Right atrium auricular region (tissue), 2 donors: Measurements from ENCODE around the gene MMS19. TPM values are rescaled to one million over a fixed set of nuclear protein-coding genes. Genes with fewer than 3 reads are reported as not detected.

Experiments used
- DNase-seq: peaks from one replicate; pipeline ENCODE4 v3.0.0-alpha.2; 2019; ENCODE audit warnings: low spot score
- H3K27ac ChIP-seq, 2 donors: fragments of 200-600 bp; sonication (generic); 1 replicate in 1 of 2; 2 replicates in 1 of 2; pipeline ENCODE4 v1.5.1; 2016 to 2019
- H3K27me3 ChIP-seq, 2 donors: fragments of 200-600 bp; sonication (generic); one replicate each; pipeline versions ENCODE4 v1.5.1 to v1.6.0; 2017 to 2019
- H3K36me3 ChIP-seq: fragments of 200-600 bp; sonication (generic); one replicate; pipeline ENCODE4 v1.5.1; 2016
- H3K4me1 ChIP-seq, 2 donors: fragments of 200-600 bp; sonication (generic); one replicate each; pipeline versions ENCODE4 v1.5.1 to v1.6.0; 2017 to 2019
- H3K4me3 ChIP-seq, 2 donors: fragments of 200-600 bp; sonication (generic); 1 replicate in 1 of 2; 2 replicates in 1 of 2; pipeline ENCODE4 v1.5.1; 2017 to 2019; ENCODE audit warnings: mild to moderate bottlenecking in 1 of 2, moderate library complexity in 1 of 2
- H3K9me3 ChIP-seq, 2 donors: fragments of 200-600 bp; sonication (generic); one replicate each; pipeline ENCODE4 v1.5.1; 2019
- CTCF ChIP-seq, 2 donors: fragments of 200-600 bp; sonication (generic); IDR thresholded peaks; one replicate each; pipeline ENCODE4 v1.5.1; 2019; ENCODE audit warnings: antibody characterized with exemption in 2 of 2
- total RNA-seq, 2 donors: library from RNA; depleted of rRNA; stranded (reverse); fragments of >200 nt; gene quantifications; one replicate each; pipeline ENCODE4 v1.1.0, GENCODE V29; 2016

The MMS19 gene
- total RNA-seq, 2 donors from 2014 or later, result 48.0 to 51.8 TPM

- H3K4me3 ChIP-seq, result no peak overlapping the region
- no peaks in the 10 kb centered on the region for H3K9me3 ChIP-seq
- H3K4me1 ChIP-seq, result peaks cover 0 to 65% of the 10 kb centered on the region in 2 donors
- TF ChIP-seq CTCF (IDR thresholded peaks at IDR 0.05), result no peak
- DNase-seq, result peak; percentile 94
- H3K27ac ChIP-seq, result peak overlapping the region; percentile 86 to 90
- no peaks in the 10 kb centered on the region for H3K36me3 ChIP-seq
- H3K27me3 ChIP-seq, result no peaks in the 10 kb centered on the region
Measured at GRCh38 chr10:97543025-97543546, 44.9 kb upstream of the MMS19 start.

- Histone ChIP-seq H3K4me1 (peaks cover 0 to 58% of the 10 kb centered on the region in 2 donors), H3K36me3 (no peaks in the 10 kb centered on the region), H3K27ac (peak overlapping the region; percentile 86 to 90), H3K27me3 (no peaks in the 10 kb centered on the region), H3K9me3 (no peaks in the 10 kb centered on the region), H3K4me3 (no peak overlapping the region)
- no peak for TF ChIP-seq CTCF (IDR thresholded peaks at IDR 0.05)
- DNase-seq, result peak; percentile 89
Measured at GRCh38 chr10:97542169-97543024, 44.2 kb upstream of the MMS19 start.

- no peak for TF ChIP-seq CTCF (IDR thresholded peaks at IDR 0.05)
- peaks cover 0 to 50% of the 10 kb centered on the region in 2 donors for H3K4me1 ChIP-seq
- no peaks in the 10 kb centered on the region for H3K9me3 ChIP-seq
- no peaks in the 10 kb centered on the region for H3K36me3 ChIP-seq
- H3K4me3 ChIP-seq, result no peak overlapping the region
- H3K27ac ChIP-seq, result peak overlapping the region; percentile 50 to 90
- no peak for DNase-seq
- H3K27me3 ChIP-seq, result no peaks in the 10 kb centered on the region
Measured at GRCh38 chr10:97540669-97541500, 42.7 kb upstream of the MMS19 start.

GRCh38 chr10:97539523-97540200 is 41.4 kb upstream of the MMS19 start:
- peak; percentile 71 for DNase-seq

More at GRCh38 chr10:97539523-97540200, 41.4 kb upstream of the MMS19 start:
- H3K27ac ChIP-seq, result peak overlapping the region; percentile 50 to 90
- TF ChIP-seq CTCF (IDR thresholded peaks at IDR 0.05), result peak in 1 of 2 donors; percentile 29
- no peak overlapping the region for H3K4me3 ChIP-seq
- H3K9me3 ChIP-seq, result no peaks in the 10 kb centered on the region
- no peaks in the 10 kb centered on the region for H3K27me3 ChIP-seq
- no peaks in the 10 kb centered on the region for H3K36me3 ChIP-seq
- peaks cover 0 to 50% of the 10 kb centered on the region in 2 donors for H3K4me1 ChIP-seq
